Hepatocyte (in vitro differentiated cells): ENCODE data around the gene STXBP1.

Experiments used
- EZH2 ChIP-seq: fragments of 200-600 bp; sonication (generic); IDR thresholded peaks from 2 replicates; pipeline ENCODE4 v1.6.1; 2016; ENCODE audit warnings: antibody characterized with exemption, mild to moderate bottlenecking, borderline replicate concordance
- EZH2phosphoT487 ChIP-seq: fragments of 200-600 bp; sonication (generic); IDR thresholded peaks from one replicate; pipeline ENCODE4 v1.6.1; 2018; ENCODE audit warnings: antibody characterized with exemption, mild to moderate bottlenecking, low read depth, moderate library complexity; ENCODE audit not compliant: unreplicated experiment, severe bottlenecking
- TF ChIP-seq, protein P1 (sequence below): fragments of 200-600 bp; sonication (generic); IDR thresholded peaks from 2 replicates; pipeline ENCODE4 v1.5.1; 2016; ENCODE audit warnings: antibody characterized with exemption, mild to moderate bottlenecking; ENCODE audit not compliant: poor library complexity

DNA sequence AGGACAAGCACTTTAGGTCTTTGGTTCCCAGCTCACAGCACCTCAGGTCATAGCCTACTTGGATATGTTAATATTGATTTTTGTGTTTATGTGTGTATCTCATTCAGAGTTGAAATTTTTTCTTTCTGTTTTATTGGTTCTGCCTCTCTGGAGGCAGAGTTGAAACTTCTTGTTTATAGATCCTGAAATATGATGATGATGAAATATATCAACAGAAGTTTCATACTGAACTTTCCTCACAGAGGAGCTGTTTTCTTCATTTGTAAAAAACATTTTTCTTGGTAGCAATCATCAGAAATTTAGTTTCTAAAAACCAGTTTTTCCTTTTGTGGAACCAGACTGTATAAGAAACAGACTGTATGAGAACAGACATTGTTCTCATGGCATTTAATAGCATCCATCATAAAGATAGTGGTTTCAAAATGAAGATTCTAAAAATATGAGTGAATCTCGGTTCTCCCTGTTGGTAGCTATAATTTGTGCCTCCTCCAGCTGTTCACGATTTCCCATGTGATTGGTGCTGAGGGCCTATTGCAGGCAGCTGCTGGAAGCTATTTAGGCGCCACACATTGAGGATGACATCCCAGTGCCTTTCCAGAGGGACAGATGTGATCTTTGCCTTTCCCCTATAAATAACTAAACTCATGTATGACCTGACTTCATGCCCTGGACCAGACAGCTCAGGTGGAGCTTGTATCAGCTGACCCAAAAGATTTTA is 55.2 kb downstream of the STXBP1 start:
- TF ChIP-seq EZH2 (no peak), EZH2phosphoT487 (no peak)
- TF ChIP-seq, protein P1, sequence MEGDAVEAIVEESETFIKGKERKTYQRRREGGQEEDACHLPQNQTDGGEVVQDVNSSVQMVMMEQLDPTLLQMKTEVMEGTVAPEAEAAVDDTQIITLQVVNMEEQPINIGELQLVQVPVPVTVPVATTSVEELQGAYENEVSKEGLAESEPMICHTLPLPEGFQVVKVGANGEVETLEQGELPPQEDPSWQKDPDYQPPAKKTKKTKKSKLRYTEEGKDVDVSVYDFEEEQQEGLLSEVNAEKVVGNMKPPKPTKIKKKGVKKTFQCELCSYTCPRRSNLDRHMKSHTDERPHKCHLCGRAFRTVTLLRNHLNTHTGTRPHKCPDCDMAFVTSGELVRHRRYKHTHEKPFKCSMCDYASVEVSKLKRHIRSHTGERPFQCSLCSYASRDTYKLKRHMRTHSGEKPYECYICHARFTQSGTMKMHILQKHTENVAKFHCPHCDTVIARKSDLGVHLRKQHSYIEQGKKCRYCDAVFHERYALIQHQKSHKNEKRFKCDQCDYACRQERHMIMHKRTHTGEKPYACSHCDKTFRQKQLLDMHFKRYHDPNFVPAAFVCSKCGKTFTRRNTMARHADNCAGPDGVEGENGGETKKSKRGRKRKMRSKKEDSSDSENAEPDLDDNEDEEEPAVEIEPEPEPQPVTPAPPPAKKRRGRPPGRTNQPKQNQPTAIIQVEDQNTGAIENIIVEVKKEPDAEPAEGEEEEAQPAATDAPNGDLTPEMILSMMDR: no peak
